Measurements from ENCODE around the gene AUTS2. TPM values are rescaled to one million over a fixed set of nuclear protein-coding genes. Genes with fewer than 3 reads are reported as not detected.

AUTS2 gene
- total RNA-seq, 1 experiment from 2014 or later: 50.0 TPM

DNA sequence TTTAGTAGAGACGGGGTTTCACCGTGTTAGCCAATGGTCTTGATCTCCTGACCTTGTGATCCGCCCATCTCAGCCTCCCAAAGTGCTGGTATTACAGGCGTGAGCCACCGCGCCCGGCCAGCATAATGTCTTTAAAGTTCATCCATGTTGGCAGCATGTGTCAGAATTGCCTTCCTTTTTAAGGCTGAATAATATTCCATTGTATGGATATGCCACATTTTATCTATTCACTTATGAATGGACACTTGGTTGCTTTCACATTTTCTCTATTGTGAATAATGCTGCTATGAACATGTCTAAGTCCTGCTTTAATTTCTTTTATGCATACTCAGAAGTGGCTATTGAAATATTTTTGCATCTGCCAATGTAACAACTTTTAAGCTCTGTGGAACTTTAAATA, 779.7 kb downstream of the AUTS2 start:
- DNase-seq (ENCODE audit: low spot score) (no peak), ATAC-seq (no peak)
- H3K4me3 Mint-ChIP-seq: no peak overlapping the region
- H3K4me1 Mint-ChIP-seq: peaks cover 4% of the 10 kb centered on the region
- H3K36me3 Mint-ChIP-seq: no peaks in the 10 kb centered on the region
- TF ChIP-seq, protein P1, sequence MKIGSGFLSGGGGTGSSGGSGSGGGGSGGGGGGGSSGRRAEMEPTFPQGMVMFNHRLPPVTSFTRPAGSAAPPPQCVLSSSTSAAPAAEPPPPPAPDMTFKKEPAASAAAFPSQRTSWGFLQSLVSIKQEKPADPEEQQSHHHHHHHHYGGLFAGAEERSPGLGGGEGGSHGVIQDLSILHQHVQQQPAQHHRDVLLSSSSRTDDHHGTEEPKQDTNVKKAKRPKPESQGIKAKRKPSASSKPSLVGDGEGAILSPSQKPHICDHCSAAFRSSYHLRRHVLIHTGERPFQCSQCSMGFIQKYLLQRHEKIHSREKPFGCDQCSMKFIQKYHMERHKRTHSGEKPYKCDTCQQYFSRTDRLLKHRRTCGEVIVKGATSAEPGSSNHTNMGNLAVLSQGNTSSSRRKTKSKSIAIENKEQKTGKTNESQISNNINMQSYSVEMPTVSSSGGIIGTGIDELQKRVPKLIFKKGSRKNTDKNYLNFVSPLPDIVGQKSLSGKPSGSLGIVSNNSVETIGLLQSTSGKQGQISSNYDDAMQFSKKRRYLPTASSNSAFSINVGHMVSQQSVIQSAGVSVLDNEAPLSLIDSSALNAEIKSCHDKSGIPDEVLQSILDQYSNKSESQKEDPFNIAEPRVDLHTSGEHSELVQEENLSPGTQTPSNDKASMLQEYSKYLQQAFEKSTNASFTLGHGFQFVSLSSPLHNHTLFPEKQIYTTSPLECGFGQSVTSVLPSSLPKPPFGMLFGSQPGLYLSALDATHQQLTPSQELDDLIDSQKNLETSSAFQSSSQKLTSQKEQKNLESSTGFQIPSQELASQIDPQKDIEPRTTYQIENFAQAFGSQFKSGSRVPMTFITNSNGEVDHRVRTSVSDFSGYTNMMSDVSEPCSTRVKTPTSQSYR (CRISPR knock-in tag; IDR thresholded peaks at IDR 0.05): no peak
- TF ChIP-seq EMX1 (CRISPR knock-in tag; IDR thresholded peaks at IDR 0.05) (no peak), MXD4 (CRISPR knock-in tag; IDR thresholded peaks at IDR 0.05; ENCODE audit: borderline replicate concordance) (no peak), JAZF1 (CRISPR knock-in tag; IDR thresholded peaks at IDR 0.05) (no peak), NR3C1 (CRISPR knock-in tag; conservative IDR thresholded peaks at IDR 0.05; ENCODE audit: low read depth) (no peak), ETV6 (CRISPR knock-in tag; IDR thresholded peaks at IDR 0.05) (no peak)
- TF ChIP-seq, protein P2, sequence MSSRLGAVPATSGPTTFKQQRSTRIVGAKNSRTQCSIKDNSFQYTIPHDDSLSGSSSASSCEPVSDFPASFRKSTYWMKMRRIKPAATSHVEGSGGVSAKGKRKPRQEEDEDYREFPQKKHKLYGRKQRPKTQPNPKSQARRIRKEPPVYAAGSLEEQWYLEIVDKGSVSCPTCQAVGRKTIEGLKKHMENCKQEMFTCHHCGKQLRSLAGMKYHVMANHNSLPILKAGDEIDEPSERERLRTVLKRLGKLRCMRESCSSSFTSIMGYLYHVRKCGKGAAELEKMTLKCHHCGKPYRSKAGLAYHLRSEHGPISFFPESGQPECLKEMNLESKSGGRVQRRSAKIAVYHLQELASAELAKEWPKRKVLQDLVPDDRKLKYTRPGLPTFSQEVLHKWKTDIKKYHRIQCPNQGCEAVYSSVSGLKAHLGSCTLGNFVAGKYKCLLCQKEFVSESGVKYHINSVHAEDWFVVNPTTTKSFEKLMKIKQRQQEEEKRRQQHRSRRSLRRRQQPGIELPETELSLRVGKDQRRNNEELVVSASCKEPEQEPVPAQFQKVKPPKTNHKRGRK (CRISPR knock-in tag; IDR thresholded peaks at IDR 0.05; ENCODE audit: borderline replicate concordance): no peak
- TF ChIP-seq, protein P3, sequence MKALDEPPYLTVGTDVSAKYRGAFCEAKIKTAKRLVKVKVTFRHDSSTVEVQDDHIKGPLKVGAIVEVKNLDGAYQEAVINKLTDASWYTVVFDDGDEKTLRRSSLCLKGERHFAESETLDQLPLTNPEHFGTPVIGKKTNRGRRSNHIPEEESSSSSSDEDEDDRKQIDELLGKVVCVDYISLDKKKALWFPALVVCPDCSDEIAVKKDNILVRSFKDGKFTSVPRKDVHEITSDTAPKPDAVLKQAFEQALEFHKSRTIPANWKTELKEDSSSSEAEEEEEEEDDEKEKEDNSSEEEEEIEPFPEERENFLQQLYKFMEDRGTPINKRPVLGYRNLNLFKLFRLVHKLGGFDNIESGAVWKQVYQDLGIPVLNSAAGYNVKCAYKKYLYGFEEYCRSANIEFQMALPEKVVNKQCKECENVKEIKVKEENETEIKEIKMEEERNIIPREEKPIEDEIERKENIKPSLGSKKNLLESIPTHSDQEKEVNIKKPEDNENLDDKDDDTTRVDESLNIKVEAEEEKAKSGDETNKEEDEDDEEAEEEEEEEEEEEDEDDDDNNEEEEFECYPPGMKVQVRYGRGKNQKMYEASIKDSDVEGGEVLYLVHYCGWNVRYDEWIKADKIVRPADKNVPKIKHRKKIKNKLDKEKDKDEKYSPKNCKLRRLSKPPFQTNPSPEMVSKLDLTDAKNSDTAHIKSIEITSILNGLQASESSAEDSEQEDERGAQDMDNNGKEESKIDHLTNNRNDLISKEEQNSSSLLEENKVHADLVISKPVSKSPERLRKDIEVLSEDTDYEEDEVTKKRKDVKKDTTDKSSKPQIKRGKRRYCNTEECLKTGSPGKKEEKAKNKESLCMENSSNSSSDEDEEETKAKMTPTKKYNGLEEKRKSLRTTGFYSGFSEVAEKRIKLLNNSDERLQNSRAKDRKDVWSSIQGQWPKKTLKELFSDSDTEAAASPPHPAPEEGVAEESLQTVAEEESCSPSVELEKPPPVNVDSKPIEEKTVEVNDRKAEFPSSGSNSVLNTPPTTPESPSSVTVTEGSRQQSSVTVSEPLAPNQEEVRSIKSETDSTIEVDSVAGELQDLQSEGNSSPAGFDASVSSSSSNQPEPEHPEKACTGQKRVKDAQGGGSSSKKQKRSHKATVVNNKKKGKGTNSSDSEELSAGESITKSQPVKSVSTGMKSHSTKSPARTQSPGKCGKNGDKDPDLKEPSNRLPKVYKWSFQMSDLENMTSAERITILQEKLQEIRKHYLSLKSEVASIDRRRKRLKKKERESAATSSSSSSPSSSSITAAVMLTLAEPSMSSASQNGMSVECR (CRISPR knock-in tag; IDR thresholded peaks at IDR 0.05; ENCODE audit: borderline replicate concordance): no peak
- TF ChIP-seq, protein P4, sequence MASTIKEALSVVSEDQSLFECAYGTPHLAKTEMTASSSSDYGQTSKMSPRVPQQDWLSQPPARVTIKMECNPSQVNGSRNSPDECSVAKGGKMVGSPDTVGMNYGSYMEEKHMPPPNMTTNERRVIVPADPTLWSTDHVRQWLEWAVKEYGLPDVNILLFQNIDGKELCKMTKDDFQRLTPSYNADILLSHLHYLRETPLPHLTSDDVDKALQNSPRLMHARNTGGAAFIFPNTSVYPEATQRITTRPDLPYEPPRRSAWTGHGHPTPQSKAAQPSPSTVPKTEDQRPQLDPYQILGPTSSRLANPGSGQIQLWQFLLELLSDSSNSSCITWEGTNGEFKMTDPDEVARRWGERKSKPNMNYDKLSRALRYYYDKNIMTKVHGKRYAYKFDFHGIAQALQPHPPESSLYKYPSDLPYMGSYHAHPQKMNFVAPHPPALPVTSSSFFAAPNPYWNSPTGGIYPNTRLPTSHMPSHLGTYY (CRISPR knock-in tag; IDR thresholded peaks at IDR 0.05): no peak
- no peaks in the 10 kb centered on the region for H3K27me3 Mint-ChIP-seq (ENCODE audit: low read depth)
- POLR2A ChIA-PET: no interaction called here
- CTCF ChIA-PET: no interaction called here
- no peaks in the 10 kb centered on the region for H3K9me3 Mint-ChIP-seq
- no peak overlapping the region for H3K27ac Mint-ChIP-seq

DNA sequence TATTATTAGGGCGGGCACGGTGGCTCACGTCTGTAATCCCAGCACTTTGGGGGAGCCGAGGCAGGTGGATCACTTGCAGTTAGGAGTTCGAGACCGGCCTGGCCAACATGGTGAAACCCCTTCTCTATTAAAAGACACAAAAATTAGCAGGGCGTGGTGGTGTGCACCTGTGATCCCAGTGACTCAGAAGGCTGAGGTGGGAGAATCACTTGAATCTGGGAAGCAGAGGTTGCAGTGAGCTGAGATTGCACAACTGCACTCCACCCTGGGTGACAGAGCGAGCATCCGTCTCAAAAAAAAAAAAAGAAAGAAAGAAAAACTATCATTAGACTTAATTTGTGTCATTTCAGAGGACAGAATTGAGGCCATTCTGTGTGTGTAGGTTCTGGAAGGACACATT, 780.9 kb downstream of the AUTS2 start:
- H3K4me1 Mint-ChIP-seq: no peaks in the 10 kb centered on the region
- H3K9me3 Mint-ChIP-seq: no peaks in the 10 kb centered on the region
- ChIA-PET CTCF (no interaction called here), POLR2A (no interaction called here)
- no peaks in the 10 kb centered on the region for H3K27me3 Mint-ChIP-seq (ENCODE audit: low read depth)
- no peaks in the 10 kb centered on the region for H3K36me3 Mint-ChIP-seq
- no peak for TF ChIP-seq MXD4 (CRISPR knock-in tag; IDR thresholded peaks at IDR 0.05; ENCODE audit: borderline replicate concordance)
- no peak for TF ChIP-seq GABPB1 (CRISPR knock-in tag; IDR thresholded peaks at IDR 0.05)
- no peak for TF ChIP-seq EMX1 (CRISPR knock-in tag; IDR thresholded peaks at IDR 0.05)
- no peak for TF ChIP-seq ZNF416 (CRISPR knock-in tag; IDR thresholded peaks at IDR 0.05)
- TF ChIP-seq ZNF396 (CRISPR knock-in tag; IDR thresholded peaks at IDR 0.05; ENCODE audit: borderline replicate concordance): no peak
- TF ChIP-seq NR3C1 (CRISPR knock-in tag; conservative IDR thresholded peaks at IDR 0.05; ENCODE audit: low read depth): no peak
- TF ChIP-seq SP1 (CRISPR knock-in tag; conservative IDR thresholded peaks at IDR 0.05): no peak
- TF ChIP-seq, protein P5, sequence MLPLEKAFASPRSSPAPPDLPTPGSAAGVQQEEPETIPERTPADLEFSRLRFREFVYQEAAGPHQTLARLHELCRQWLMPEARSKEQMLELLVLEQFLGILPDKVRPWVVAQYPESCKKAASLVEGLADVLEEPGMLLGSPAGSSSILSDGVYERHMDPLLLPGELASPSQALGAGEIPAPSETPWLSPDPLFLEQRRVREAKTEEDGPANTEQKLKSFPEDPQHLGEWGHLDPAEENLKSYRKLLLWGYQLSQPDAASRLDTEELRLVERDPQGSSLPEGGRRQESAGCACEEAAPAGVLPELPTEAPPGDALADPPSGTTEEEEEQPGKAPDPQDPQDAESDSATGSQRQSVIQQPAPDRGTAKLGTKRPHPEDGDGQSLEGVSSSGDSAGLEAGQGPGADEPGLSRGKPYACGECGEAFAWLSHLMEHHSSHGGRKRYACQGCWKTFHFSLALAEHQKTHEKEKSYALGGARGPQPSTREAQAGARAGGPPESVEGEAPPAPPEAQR (CRISPR knock-in tag; IDR thresholded peaks at IDR 0.05): no peak
- TF ChIP-seq ZNF138 (CRISPR knock-in tag; conservative IDR thresholded peaks at IDR 0.05): no peak
- TF ChIP-seq, protein P6, sequence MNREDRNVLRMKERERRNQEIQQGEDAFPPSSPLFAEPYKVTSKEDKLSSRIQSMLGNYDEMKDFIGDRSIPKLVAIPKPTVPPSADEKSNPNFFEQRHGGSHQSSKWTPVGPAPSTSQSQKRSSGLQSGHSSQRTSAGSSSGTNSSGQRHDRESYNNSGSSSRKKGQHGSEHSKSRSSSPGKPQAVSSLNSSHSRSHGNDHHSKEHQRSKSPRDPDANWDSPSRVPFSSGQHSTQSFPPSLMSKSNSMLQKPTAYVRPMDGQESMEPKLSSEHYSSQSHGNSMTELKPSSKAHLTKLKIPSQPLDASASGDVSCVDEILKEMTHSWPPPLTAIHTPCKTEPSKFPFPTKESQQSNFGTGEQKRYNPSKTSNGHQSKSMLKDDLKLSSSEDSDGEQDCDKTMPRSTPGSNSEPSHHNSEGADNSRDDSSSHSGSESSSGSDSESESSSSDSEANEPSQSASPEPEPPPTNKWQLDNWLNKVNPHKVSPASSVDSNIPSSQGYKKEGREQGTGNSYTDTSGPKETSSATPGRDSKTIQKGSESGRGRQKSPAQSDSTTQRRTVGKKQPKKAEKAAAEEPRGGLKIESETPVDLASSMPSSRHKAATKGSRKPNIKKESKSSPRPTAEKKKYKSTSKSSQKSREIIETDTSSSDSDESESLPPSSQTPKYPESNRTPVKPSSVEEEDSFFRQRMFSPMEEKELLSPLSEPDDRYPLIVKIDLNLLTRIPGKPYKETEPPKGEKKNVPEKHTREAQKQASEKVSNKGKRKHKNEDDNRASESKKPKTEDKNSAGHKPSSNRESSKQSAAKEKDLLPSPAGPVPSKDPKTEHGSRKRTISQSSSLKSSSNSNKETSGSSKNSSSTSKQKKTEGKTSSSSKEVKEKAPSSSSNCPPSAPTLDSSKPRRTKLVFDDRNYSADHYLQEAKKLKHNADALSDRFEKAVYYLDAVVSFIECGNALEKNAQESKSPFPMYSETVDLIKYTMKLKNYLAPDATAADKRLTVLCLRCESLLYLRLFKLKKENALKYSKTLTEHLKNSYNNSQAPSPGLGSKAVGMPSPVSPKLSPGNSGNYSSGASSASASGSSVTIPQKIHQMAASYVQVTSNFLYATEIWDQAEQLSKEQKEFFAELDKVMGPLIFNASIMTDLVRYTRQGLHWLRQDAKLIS (CRISPR knock-in tag; IDR thresholded peaks at IDR 0.05; ENCODE audit: borderline replicate concordance): no peak
- no peak for TF ChIP-seq TCF7 (CRISPR knock-in tag; IDR thresholded peaks at IDR 0.05; ENCODE audit: low read depth)
- no peak for TF ChIP-seq ZNF317 (CRISPR knock-in tag; IDR thresholded peaks at IDR 0.05; ENCODE audit: borderline replicate concordance, low read depth)
- H3K27ac Mint-ChIP-seq: no peak overlapping the region
- ATAC-seq (no peak), DNase-seq (ENCODE audit: low spot score) (no peak)
- no peak overlapping the region for H3K4me3 Mint-ChIP-seq
